Ectodermal cell (in vitro differentiated cells): ENCODE data around the gene ZNF331.

Experiments
- H3K27ac ChIP-seq: 2 replicates; pipeline ENCODE4 v1.7.0; 2013; ENCODE audit warnings: mild to moderate bottlenecking, low read depth, low read length; ENCODE audit not compliant: insufficient read depth, poor library complexity, severe bottlenecking
- H3K27me3 ChIP-seq: 2 replicates; pipeline ENCODE4 v1.7.0; 2013; ENCODE audit warnings: mild to moderate bottlenecking, low read length; ENCODE audit not compliant: insufficient read depth, control insufficient read depth, poor library complexity, severe bottlenecking
- H3K36me3 ChIP-seq: one replicate; pipeline ENCODE4 v1.7.0; 2013; ENCODE audit warnings: low read length; ENCODE audit not compliant: control insufficient read depth, insufficient read depth
- H3K4me1 ChIP-seq: one replicate; pipeline ENCODE4 v1.7.0; 2013; ENCODE audit warnings: low read length; ENCODE audit not compliant: control insufficient read depth, insufficient read depth
- H3K4me3 ChIP-seq: 2 replicates; pipeline ENCODE4 v1.7.0; 2013; ENCODE audit warnings: low read depth, low read length, control low read depth; ENCODE audit not compliant: insufficient read depth
- H3K9me3 ChIP-seq: 2 replicates; pipeline ENCODE4 v1.7.0; 2013; ENCODE audit warnings: mild to moderate bottlenecking, low read length, moderate library complexity; ENCODE audit not compliant: control insufficient read depth
- WGBS, 2 experiments: methylation state at CpG; one replicate each; pipeline ENCODE4 v1.1.7; 2013; ENCODE audit warnings: missing lambda C conversion rate in 2 of 2; 5-methylcytosine and 5-hydroxymethylcytosine counted together

The ZNF331 gene

DNA sequence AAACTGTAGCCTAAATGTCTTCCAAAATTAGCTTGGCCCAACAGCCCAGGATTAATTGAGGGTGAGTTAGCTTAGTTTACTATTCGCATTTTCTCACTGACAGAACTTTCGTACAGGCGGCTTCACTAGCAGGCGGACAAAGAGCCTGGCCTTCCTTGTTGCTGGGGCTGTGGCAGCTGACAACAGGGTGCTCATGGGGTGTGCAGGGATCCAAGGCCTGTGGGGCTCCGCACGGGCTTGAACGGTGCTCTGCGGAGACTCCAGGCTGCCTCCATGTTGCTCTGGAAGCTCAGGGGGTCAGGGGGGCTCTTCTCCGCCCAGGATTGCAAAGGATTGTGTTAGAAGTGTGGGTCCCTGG is 57.5 kb downstream of the ZNF331 start:
- Histone ChIP-seq H3K4me3 (no peak overlapping the region), H3K9me3 (no peaks in the 10 kb centered on the region), H3K4me1 (no peaks in the 10 kb centered on the region), H3K36me3 (no peaks in the 10 kb centered on the region), H3K27me3 (no peaks in the 10 kb centered on the region), H3K27ac (no peak overlapping the region)
- 44 to 49% methylated on average over 9 of the region's 9 CpGs for WGBS, 2 experiments

DNA sequence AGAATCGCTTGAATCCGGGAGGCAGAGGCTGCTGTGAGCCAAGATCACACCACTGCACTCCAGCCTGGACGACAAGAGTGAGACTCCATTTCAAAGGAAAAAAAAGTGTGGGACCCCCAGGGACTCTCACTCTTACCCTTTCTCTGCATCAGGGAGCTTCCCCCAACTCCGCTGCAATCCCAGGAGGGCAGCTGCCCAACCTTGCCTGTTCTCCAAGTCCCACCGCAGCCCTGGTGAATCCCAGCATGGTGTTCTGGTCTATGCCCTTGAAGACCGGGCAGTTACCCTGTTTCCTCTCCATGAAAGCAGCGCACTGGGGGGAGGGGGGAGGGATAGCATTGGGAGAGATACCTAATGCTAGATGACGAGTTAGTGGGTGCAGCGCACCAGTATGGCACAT is 58.1 kb downstream of the ZNF331 start:
- Histone ChIP-seq H3K36me3 (no peaks in the 10 kb centered on the region), H3K9me3 (no peaks in the 10 kb centered on the region), H3K4me3 (no peak overlapping the region), H3K27me3 (no peaks in the 10 kb centered on the region), H3K4me1 (no peaks in the 10 kb centered on the region), H3K27ac (no peak overlapping the region)
- 77 to 79% methylated on average over 7 of the region's 9 CpGs for WGBS, 2 experiments

DNA sequence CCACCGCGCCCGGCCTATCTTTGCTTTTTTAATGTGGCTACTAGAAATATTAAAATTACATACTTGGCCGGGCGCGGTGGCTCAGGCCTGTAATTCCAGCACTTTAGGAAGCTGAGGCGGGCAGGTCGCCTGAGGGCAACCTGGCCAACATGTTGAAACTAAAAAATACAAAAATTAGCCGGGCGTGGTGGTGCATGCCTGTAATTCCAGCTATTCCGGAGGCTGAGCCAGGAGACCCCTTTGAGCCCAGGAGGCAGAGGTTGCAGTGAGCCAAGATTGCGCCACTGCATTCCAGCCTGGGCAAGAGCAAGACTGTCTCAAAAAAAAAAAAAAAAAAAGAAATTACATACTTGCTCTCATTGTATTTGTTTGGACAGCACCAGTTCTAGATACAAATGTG is 59.1 kb downstream of the ZNF331 start:
- no peaks in the 10 kb centered on the region for H3K9me3 ChIP-seq
- H3K4me1 ChIP-seq = no peaks in the 10 kb centered on the region
- WGBS, 2 experiments = 94 to 95% methylated on average over 12 of the region's 12 CpGs
- no peak overlapping the region for H3K4me3 ChIP-seq
- no peaks in the 10 kb centered on the region for H3K27me3 ChIP-seq
- H3K36me3 ChIP-seq = no peaks in the 10 kb centered on the region
- H3K27ac ChIP-seq = no peak overlapping the region

DNA sequence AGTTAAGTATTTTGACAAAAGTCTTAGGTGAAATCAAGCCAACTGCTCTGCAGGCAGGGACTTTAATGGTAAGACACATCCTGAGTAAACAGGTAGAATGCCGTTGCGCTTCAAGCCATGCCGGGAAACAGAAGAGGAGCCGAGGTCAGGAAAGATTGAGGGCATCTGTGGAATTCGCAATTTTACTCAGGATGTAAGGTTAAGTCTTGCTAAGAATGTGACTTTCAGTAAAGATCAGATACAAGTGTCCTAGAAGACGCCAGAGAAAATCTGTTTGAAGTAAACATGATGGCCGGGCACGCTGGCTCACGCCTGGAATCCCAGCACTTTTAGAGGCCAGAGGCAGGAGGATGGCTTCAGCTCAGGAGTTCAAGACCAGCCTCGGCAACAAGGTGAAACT is 60.4 kb downstream of the ZNF331 start:
- Histone ChIP-seq H3K9me3 (no peaks in the 10 kb centered on the region), H3K4me1 (no peaks in the 10 kb centered on the region), H3K27ac (no peak overlapping the region), H3K36me3 (no peaks in the 10 kb centered on the region), H3K27me3 (no peaks in the 10 kb centered on the region), H3K4me3 (no peak overlapping the region)
- 92 to 94% methylated on average over 10 of the region's 10 CpGs for WGBS, 2 experiments

DNA sequence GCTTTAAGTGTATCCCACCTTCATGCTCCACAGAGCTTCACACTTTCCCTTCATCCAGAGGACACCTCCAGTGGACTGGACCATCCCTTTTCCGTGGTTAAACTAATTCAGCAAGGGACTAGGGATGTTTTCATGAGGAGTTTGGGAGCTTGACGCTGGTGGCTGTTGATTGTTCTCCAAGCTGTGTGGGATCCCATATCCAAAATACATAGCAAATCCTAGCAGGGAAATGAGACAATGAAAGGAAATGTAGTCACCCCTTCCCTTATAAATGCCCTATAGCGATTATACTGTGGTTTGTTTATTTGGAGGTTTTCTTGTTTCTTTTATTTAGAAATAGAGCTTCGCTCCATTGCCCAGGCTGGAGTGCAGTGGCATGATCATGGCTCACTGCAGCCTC is 62.3 kb downstream of the ZNF331 start:
- Histone ChIP-seq H3K27me3 (no peaks in the 10 kb centered on the region), H3K9me3 (no peaks in the 10 kb centered on the region), H3K4me1 (no peaks in the 10 kb centered on the region), H3K36me3 (no peaks in the 10 kb centered on the region), H3K27ac (no peak overlapping the region), H3K4me3 (no peak overlapping the region)
- WGBS, 2 experiments = 94% methylated on average over 4 of the region's 4 CpGs

DNA sequence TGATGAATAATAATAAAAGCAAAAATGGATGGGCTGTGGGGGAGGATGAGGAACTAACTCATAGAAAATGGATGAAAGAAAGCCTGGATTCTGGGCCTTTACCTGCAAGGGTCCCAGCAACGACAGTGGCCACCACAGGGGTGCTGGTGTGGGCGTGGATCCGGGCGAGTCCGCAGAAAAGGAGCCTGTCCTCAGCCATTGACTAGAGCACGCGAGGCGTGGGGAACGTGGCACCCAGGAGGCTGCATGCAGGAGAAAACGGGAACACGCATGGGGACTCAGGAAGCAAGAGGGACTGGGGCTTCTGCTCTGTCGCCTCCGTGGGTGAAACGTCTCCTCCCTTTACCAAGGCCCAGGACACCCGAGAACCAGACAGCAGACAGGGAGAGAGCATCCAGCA is 68.1 kb downstream of the ZNF331 start:
- Histone ChIP-seq H3K27ac (no peak overlapping the region), H3K9me3 (no peaks in the 10 kb centered on the region), H3K4me1 (no peaks in the 10 kb centered on the region), H3K27me3 (no peaks in the 10 kb centered on the region), H3K36me3 (no peaks in the 10 kb centered on the region), H3K4me3 (no peak overlapping the region)
- WGBS, 2 experiments = 87 to 88% methylated on average over 15 of the region's 15 CpGs

DNA sequence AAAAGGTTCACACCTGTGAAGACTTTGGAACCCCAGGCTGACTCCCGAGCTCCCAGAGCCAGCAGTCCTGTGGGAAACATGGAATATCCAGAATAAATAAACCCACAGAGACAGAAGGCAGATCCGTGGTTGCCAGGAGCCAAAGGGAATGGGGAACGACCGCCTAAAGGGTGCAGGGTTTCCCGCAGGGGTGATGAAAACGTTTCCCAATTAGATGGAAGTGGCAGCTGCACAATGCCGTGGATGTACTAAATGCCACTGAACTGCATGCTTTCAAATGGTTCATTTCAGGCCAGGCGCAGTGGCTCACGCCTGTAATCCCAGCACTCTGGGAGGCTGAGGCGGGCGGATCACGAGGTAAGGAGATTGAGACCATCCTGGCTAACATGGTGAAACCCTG is 70.4 kb downstream of the ZNF331 start:
- Histone ChIP-seq H3K27ac (no peak overlapping the region), H3K4me1 (no peaks in the 10 kb centered on the region), H3K36me3 (no peaks in the 10 kb centered on the region), H3K4me3 (no peak overlapping the region), H3K27me3 (no peaks in the 10 kb centered on the region), H3K9me3 (no peaks in the 10 kb centered on the region)
- 84 to 91% methylated on average over 12 of the region's 12 CpGs for WGBS, 2 experiments

DNA sequence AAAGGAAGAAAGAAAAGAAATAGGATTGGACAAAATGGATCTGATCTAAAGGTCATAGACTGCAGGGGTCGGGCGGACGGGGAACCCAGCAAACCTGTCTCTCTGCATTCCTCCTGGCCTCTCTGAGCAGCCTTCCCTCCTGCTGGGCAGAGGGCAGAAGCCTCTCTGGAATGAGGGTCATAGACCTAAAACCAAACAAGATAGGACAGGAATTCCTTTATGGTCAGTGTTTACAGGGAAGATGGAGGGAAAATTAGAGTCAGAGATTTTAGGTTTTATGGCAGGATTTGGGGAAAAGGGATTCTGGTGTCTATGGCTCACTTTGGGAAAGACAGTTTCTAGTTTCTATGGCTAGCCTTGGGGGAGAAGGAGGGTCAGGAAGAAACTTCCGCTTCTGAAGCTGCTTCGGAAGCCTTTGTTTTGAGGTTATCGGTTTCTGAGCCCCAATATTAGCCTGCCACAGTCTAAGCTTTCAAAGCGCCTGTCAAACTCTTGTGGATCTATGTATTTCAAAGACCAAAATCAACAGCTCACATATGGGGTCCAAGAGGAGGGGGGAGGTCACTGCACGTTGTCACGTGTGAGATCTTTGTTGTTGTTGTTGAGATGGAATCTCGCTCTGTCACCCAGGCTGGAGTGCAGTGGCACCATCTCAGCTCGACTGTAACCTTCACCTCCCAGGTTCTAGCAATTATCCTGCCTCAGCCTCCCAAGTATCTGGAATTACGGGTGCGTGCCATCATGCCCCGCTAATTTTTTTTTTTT is 75.0 kb downstream of the ZNF331 start:
- 83 to 84% methylated on average over 14 of the region's 14 CpGs for WGBS, 2 experiments
- Histone ChIP-seq H3K4me3 (no peak overlapping the region), H3K27ac (no peak overlapping the region), H3K4me1 (no peaks in the 10 kb centered on the region), H3K27me3 (no peaks in the 10 kb centered on the region), H3K9me3 (no peaks in the 10 kb centered on the region), H3K36me3 (no peaks in the 10 kb centered on the region)

DNA sequence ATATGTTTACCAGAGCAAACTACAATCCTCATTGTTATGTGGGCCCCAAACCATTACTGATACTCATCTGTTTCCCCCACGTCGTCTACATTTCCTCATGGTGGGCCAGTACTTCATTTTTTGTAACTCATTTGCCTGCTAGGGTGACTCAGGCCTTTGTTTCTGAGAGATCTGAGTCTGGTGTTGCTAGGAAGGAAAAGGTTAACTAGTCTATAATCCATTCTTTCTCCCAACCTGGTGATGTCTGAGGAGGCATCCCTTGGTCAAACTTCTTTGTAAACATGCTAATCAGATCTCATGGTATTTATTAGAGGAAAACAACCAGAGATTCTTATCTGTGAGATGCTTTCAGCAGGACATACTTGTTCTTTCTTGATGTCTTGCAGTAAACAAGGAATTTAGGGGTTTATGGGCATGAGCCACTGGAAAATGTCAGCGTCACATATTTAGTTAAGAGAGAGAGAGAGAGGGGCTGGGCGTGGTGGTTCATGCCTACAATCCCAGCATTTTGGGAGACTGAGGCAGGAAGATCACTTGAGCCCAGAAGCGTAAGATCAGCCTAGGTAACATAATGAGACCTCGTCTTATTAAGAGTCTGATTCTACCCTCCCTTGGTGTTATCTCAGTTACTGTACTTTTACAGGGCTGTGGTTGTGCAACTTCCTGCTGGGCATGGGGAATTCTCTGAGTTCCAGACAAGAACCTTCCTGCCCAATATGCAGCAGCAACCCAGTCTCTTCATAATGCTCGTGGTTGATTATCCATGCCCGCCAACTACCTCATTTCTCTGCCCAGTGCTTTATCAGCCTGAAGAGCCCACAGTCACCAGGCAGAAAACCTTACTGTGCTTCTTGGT is 84.2 kb downstream of the ZNF331 start:
- no peaks in the 10 kb centered on the region for H3K4me1 ChIP-seq
- H3K4me3 ChIP-seq = no peak overlapping the region
- WGBS, 2 experiments = 84 to 88% methylated on average over 8 of the region's 8 CpGs
- no peaks in the 10 kb centered on the region for H3K27me3 ChIP-seq
- H3K9me3 ChIP-seq = no peaks in the 10 kb centered on the region
- no peak overlapping the region for H3K27ac ChIP-seq
- H3K36me3 ChIP-seq = no peaks in the 10 kb centered on the region

DNA sequence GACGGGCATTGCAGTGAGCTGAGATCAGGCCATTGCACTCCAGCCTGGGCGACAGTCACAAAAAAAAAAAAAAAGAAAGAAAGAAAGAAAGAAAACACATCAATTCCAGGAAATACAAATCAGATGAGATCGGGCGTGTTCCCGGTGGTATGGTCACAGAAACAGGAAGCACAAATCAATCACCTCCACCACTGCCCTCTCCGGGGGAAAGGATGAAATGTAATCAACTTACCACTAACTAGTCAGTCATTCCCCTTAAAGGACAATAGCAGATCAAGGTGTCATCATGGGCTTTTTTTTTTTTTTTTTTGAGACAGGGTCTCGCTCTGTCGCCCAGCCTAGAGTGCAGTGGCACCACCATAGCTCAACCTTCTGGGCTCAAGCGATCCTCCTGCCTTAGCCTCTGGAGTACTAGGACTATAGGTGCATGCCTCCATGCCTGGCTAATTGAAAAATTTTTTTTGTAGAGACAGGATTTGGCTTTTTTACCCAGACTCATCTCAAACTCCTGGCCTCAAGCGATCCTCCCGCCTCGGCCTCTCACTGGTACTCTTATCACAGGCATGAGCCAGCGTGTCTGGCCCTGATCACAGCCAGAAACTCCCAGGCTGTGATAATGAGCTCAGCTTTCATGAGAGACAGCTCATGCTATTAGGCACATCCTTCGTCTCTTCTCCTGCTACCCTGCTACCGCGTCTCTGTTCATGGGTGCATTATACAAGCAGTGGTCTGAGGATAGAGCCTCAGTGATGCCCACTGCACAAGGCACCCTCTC is 87.0 kb downstream of the ZNF331 start:
- H3K4me3 ChIP-seq = no peak overlapping the region
- no peak overlapping the region for H3K27ac ChIP-seq
- no peaks in the 10 kb centered on the region for H3K9me3 ChIP-seq
- no peaks in the 10 kb centered on the region for H3K27me3 ChIP-seq
- no peaks in the 10 kb centered on the region for H3K36me3 ChIP-seq
- no peaks in the 10 kb centered on the region for H3K4me1 ChIP-seq
- 91 to 95% methylated on average over 16 of the region's 16 CpGs for WGBS, 2 experiments
